GM12872 (cell line): Measurements from ENCODE around the gene WSB1.

Experiments used
- CTCF ChIP-seq: IDR thresholded peaks from 3 replicates; pipeline ENCODE4 v1.5.1; 2011; ENCODE audit warnings: low read depth, mild to moderate bottlenecking, low read length, moderate library complexity; ENCODE audit not compliant: insufficient read depth

The WSB1 gene

DNA sequence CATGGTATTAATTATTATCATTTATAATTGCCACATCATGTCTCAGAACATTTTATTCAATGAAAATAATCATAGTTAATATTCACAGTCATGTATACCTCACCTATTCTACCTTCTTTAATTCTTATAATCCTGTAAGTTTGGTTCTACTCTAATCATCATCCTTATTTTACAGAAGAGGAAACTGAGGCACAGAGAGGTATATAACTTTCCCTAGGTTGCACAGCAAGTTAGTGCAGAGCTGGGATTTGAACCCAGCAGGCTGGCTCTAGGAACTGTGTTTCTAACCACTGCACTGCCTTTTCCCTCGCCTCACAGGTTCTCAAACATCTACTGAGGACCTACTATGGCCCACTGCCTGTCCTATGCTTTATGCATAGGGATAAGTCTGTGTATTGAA is 32.7 kb downstream of the WSB1 start:
- TF ChIP-seq CTCF = no peak

GRCh38 chr17:27327397-27327796 is 33.5 kb downstream of the WSB1 start:
- TF ChIP-seq CTCF = no peak

DNA sequence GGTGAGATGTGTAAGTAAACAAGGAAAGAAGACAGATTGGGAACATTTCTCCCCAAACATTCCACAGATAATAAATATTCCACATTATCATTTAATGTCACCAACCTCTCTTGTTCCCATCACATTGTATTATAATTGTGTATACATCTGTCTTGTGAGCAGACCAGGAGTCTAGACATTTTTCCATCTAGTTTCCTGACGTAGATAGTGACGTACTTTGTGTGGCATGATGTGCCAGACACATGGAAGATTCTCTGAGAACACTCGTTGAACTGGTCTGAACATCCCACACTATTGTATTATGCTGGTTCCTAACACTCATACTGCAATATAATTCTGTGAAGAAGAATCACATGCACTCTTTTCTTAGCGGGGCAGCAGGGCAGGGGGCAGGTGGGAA is 34.0 kb downstream of the WSB1 start:
- TF ChIP-seq CTCF = no peak

DNA sequence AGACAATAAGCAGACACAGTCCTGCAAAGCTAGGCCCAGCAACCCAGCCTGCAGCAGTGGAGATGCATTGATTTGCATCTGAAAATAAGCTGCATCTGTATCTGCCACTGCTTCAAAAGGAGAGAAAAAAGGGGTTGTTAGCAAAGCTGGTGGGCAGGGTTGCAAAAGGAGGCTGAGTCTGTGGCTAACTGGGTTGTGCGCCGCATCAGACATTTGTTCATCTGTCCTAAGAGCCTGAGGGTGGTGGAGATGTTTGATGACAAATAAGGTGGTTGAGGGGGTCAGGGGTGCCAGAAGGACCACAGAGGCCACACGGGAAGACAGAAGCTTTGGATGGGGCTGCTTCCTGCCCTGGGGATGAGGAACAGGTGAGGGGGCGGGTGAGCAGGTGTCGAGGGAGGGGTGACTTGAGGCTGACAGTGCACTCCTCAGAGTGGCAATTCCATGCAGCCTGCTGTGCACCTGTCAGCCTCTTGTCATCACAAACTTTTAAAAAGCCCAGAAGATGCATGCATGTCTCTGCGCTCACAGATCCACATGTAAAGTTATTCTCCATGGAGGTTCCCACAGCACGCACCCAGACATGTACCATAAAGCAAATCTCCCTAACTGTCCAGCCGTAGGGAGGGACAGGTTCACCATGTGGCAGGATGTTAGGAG is 35.4 kb downstream of the WSB1 start:
- no peak for TF ChIP-seq CTCF

DNA sequence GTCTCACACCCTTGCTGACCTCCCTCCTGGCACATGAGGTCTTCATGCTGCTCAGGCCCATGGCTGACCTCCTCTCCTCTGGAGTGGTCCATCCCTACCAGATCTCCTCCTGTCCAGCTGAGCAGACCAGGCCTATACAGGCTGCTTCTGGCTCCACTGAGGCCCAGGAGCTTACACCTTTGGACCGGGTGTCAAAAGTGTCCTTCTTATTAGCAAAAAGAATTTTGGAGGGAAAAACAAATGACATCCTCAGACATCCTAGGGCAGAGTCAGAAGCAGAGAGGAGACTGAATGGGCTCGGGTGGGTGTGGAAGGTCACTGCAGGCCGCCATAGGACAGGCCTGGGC is 38.1 kb downstream of the WSB1 start:
- no peak for TF ChIP-seq CTCF

DNA sequence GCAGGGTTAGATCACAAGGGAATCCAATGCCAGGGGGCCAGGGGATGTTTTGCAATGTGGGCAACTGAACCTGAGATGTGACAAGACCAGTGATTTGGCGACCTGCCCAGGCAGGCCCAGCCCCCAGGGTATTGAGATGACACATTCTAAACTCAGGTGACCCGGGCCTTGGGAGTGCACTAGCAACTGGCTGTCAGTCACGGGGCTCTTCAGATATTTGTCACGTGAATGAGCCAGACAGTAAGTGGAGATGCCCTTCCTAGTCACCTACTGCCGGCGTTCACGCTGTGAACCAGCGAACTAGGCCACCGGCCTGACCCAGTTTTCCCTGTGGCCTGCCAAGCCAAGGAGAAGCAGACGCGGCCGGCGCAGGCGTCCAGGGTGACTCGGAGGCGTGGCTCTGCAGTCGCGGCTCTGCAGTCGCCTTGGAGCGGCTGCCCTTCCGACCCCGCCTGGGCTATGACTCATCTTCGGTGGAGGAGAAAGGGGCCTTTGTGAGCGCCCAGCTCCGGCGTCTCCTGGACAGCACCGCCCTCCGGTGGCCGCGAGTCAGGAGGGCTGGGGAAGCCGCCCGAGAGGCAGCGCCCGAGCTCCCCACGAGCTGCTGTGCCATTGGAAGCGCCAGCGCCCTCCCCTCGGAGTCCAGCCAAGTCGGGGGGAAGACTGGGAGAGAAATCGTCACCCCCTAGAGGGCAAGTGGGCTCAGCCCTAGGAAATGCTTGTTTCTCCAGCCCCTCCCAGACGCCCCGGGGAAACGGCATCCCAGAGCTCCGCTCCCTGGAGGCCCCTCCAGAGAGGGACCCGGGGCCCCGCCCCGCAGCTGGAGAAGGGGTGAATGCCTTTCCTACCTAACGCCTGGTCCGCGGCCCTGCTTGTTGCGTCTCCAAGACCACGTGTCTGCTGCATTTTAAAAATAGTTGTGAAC is 38.8 kb downstream of the WSB1 start:
- TF ChIP-seq CTCF = peak; percentile 79

DNA sequence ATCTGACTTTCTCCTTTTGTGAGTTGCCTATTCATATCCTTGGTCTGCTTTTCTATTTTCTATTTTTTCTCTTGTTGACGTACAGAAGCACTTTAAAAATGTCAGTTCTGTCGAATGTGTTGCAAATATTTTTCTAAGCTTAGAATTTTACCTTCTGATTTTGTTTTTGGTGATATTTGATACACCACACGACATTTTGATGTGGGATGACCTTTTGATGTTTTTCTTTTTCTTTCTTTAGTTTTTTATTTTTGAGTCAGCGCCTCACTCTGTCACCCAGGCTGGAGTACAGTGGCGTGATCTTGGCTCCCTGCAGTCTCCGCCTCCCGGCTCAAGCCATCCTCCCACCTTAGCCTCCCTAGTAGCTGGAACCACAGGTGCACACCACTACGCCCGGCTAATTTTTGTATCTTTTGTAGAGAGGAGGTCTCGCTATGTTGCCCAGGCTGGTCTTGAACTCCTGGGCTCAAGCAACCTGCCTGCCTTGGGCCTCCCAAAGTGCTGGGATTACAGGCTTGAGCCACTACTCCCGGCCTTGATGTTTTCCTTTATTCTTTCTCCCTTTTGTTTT is 39.6 kb downstream of the WSB1 start:
- TF ChIP-seq CTCF = no peak
